ENCODE data around the gene SLC35F3. TPM values are rescaled to one million over a fixed set of nuclear protein-coding genes. Genes with fewer than 3 reads are reported as not detected.

The SLC35F3 gene
- total RNA-seq, 1 experiment from 2014 or later: 19.1 TPM

GRCh38 chr1:234091876-234092275 is 187.4 kb downstream of the SLC35F3 start:
- Histone ChIP-seq H3K27me3 (ENCODE audit: control insufficient read depth, insufficient read depth, low read length) (no peaks in the 10 kb centered on the region), H3K4me1 (ENCODE audit: control insufficient read depth, insufficient read depth, low read length) (no peaks in the 10 kb centered on the region), H3K36me3 (ENCODE audit: control insufficient read depth, insufficient read depth, low read length) (no peaks in the 10 kb centered on the region), H3K9me3 (ENCODE audit: control insufficient read depth, insufficient read depth, low read depth, low read length) (no peaks in the 10 kb centered on the region), H3K4me3 (ENCODE audit: low read depth in 2 of 2, low read length in 2 of 2) (no peak overlapping the region), H3K27ac (ENCODE audit: low read length) (no peak overlapping the region)
- ChIA-PET POLR2A (no interaction called here), CTCF (interaction anchor here (0.5 kb wide), 2 partner anchors 21 to 25 kb away, joined by 3 to 6 read pairs; no protein-coding TSS in a partner anchor)
- TF ChIP-seq CTCF (IDR thresholded peaks at IDR 0.05): no peak
- no peak for TF ChIP-seq SIN3A (IDR thresholded peaks at IDR 0.05; ENCODE audit: borderline replicate concordance, insufficient read depth, low read depth, low read length)
- no peak for TF ChIP-seq TCF7L2 (IDR thresholded peaks at IDR 0.05; ENCODE audit: low read depth, low read length)
- TF ChIP-seq REST (IDR thresholded peaks at IDR 0.05; ENCODE audit: insufficient read depth in 1 of 2, low read depth in 2 of 2, low read length in 1 of 2): no peak
- TF ChIP-seq POLR2AphosphoS5 (IDR thresholded peaks at IDR 0.05; ENCODE audit: low read depth, low read length): no peak
- ATAC-seq: no peak
- intact Hi-C loops (cut with micrococcal nuclease; ENCODE audit: unreplicated experiment): no loop called here
- BruUV-seq (replicated peaks): no TSS peak
- DNase-seq (ENCODE audit: low read depth, low spot score): no peak
- in situ Hi-C loops (cut with HindIII; ENCODE audit: low pct_unique_long_range_greater_than_20kb, low sequenced_read_pairs): no loop called here

- ChIA-PET POLR2A (no interaction called here), CTCF (no interaction called here)
- no peak overlapping the region for H3K4me3 ChIP-seq (ENCODE audit: low read depth in 2 of 2, low read length in 2 of 2)
- intact Hi-C loops (cut with micrococcal nuclease; ENCODE audit: unreplicated experiment) (no loop called here), in situ Hi-C loops (cut with HindIII; ENCODE audit: low pct_unique_long_range_greater_than_20kb, low sequenced_read_pairs) (no loop called here)
- TF ChIP-seq REST (IDR thresholded peaks at IDR 0.05; ENCODE audit: insufficient read depth in 1 of 2, low read depth in 2 of 2, low read length in 1 of 2) (no peak), CTCF (IDR thresholded peaks at IDR 0.05) (no peak), POLR2AphosphoS5 (IDR thresholded peaks at IDR 0.05; ENCODE audit: low read depth, low read length) (no peak), SIN3A (IDR thresholded peaks at IDR 0.05; ENCODE audit: borderline replicate concordance, insufficient read depth, low read depth, low read length) (no peak), TCF7L2 (IDR thresholded peaks at IDR 0.05; ENCODE audit: low read depth, low read length) (no peak)
- BruUV-seq (replicated peaks): no TSS peak
- no peaks in the 10 kb centered on the region for H3K9me3 ChIP-seq (ENCODE audit: control insufficient read depth, insufficient read depth, low read depth, low read length)
- H3K4me1 ChIP-seq (ENCODE audit: control insufficient read depth, insufficient read depth, low read length): no peaks in the 10 kb centered on the region
- ATAC-seq (no peak), DNase-seq (ENCODE audit: low read depth, low spot score) (no peak)
- H3K36me3 ChIP-seq (ENCODE audit: control insufficient read depth, insufficient read depth, low read length): no peaks in the 10 kb centered on the region
- H3K27ac ChIP-seq (ENCODE audit: low read length): no peak overlapping the region
- no peaks in the 10 kb centered on the region for H3K27me3 ChIP-seq (ENCODE audit: control insufficient read depth, insufficient read depth, low read length)
Observed at GRCh38 chr1:234093107-234093506, 188.6 kb downstream of the SLC35F3 start.
